Right lobe of liver (tissue), 6 donors: ENCODE measurements around the gene AICDA. TPM values are rescaled to one million over a fixed set of nuclear protein-coding genes. Genes with fewer than 3 reads are reported as not detected.

ENCODE experiments used
- ATAC-seq, 4 donors: fragments of 200-7000 bp; cut with Tn5 transposase; one replicate each; pipeline ENCODE4 v1.9.1; 2020; ENCODE audit warnings: mild to moderate bottlenecking in 4 of 4, moderate library complexity in 4 of 4
- DNase-seq, 3 donors: peaks; one replicate each; pipeline ENCODE4 v3.0.0-alpha.2; 2020
- H3K27ac ChIP-seq, 3 donors: fragments of 200-600 bp; one replicate each; pipeline ENCODE4 v1.8.0; 2022
- H3K27me3 ChIP-seq, 2 donors: fragments of 200-600 bp; one replicate each; pipeline ENCODE4 v1.8.0; 2022
- H3K36me3 ChIP-seq, 4 donors: fragments of 200-600 bp; sonication (generic) in 1 of 4; one replicate each; pipeline versions ENCODE4 v1.5.1 to v1.8.0; 2017 to 2022; ENCODE audit warnings: control low read depth in 1 of 4
- H3K4me1 ChIP-seq, 4 donors: fragments of 200-600 bp; sonication (generic) in 1 of 4; one replicate each; pipeline versions ENCODE4 v1.5.1 to v1.8.0; 2017 to 2022; ENCODE audit warnings: control low read depth in 1 of 4
- H3K4me3 ChIP-seq, 3 donors: fragments of 200-600 bp; one replicate each; pipeline ENCODE4 v1.8.0; 2022
- H3K9me3 ChIP-seq, 4 donors: fragments of 200-600 bp; sonication (generic) in 1 of 4; one replicate each; pipeline versions ENCODE4 v1.5.1 to v1.8.0; 2017 to 2022; ENCODE audit warnings: control low read depth in 1 of 4
- POLR2A ChIP-seq: fragments of 450-650 bp; IDR thresholded peaks from one replicate; pipeline ENCODE4 v1.6.1; 2017; ENCODE audit warnings: antibody characterized with exemption, mild to moderate bottlenecking
- WGBS: methylation state at CpG from one replicate; pipeline ENCODE4 v1.1.6; 2018; ENCODE audit warnings: low coverage, low lambda C conversion rate; ENCODE audit not compliant: insufficient coverage; ENCODE audit errors: missing lambda C conversion rate; 5-methylcytosine and 5-hydroxymethylcytosine counted together
- intact Hi-C, 2 donors: fragments of 100-400 bp; cut with DNase I; formaldehyde crosslinking; loops; one replicate each; pipeline versions ENCODE4 v1.11.2 to v1.14.1; 2022
- total RNA-seq, 6 experiments: library from RNA; depleted of rRNA in 2 of 6; stranded (reverse); fragments of >200 nt in 2 of 6; fragmentation: NEBNext Ultra II Directional in 3 of 6; extraction: Animal tissue kit (Norgen Biotek cat#: 25700) in 3 of 6; gene quantifications; one replicate each; pipeline versions ENCODE4 v1.1.0 to v1.2.4, GENCODE V29; 2016 to 2023
- TF ChIP-seq, protein P1 (sequence below), 4 donors: fragments of 200-600 bp in 3 of 4; fragments of 450-650 bp in 1 of 4; IDR thresholded peaks; one replicate each; pipeline versions ENCODE4 v1.5.1 to v1.8.0; 2016 to 2022; ENCODE audit warnings: antibody characterized with exemption in 4 of 4, mild to moderate bottlenecking in 2 of 4
- donor health status: DM: no; HTN: yes; CAD: no.
- donor health status: DM: no; HTN: no; CAD: no.
- donor health status: DM: no; HTN: no; CAD: no.
- donor health status: DM: no; HTN: yes; CAD: no.
- donor health status: DM: no; HTN: yes; CAD: no.

The AICDA gene
- total RNA-seq, 6 experiments from 2014 or later = not detected

DNA sequence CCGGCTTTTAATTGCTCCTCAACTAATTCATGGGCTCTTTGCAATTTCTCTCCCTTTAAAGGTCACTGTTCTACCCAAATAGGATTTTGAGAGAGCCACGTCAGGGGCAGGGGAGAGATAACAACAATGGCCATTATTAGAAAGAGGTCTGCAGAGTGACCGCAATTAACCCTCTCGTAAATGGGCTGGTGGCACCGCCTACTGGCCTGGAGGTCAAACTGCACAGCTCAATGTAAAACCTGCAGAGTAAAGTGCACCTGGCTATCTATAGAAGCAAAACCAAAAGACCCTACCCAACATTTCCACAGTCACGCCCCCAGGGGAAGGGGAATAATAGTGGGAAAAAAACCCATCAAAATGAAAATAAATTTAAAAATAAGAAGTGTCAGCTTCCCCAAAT is 50.3 kb downstream of the AICDA start:
- WGBS = 73% methylated on average over 3 of the region's 6 CpGs
- Histone ChIP-seq H3K4me1 (no peaks in the 10 kb centered on the region), H3K4me3 (no peak overlapping the region), H3K9me3 (no peaks in the 10 kb centered on the region), H3K27ac (no peak overlapping the region), H3K36me3 (no peaks in the 10 kb centered on the region), H3K27me3 (no peaks in the 10 kb centered on the region)
- TF ChIP-seq, protein P1, sequence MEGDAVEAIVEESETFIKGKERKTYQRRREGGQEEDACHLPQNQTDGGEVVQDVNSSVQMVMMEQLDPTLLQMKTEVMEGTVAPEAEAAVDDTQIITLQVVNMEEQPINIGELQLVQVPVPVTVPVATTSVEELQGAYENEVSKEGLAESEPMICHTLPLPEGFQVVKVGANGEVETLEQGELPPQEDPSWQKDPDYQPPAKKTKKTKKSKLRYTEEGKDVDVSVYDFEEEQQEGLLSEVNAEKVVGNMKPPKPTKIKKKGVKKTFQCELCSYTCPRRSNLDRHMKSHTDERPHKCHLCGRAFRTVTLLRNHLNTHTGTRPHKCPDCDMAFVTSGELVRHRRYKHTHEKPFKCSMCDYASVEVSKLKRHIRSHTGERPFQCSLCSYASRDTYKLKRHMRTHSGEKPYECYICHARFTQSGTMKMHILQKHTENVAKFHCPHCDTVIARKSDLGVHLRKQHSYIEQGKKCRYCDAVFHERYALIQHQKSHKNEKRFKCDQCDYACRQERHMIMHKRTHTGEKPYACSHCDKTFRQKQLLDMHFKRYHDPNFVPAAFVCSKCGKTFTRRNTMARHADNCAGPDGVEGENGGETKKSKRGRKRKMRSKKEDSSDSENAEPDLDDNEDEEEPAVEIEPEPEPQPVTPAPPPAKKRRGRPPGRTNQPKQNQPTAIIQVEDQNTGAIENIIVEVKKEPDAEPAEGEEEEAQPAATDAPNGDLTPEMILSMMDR (IDR thresholded peaks at IDR 0.05) = no peak
- TF ChIP-seq POLR2A = no peak
- ATAC-seq (no peak), DNase-seq (no peak)
- intact Hi-C loops = no loop called here

DNA sequence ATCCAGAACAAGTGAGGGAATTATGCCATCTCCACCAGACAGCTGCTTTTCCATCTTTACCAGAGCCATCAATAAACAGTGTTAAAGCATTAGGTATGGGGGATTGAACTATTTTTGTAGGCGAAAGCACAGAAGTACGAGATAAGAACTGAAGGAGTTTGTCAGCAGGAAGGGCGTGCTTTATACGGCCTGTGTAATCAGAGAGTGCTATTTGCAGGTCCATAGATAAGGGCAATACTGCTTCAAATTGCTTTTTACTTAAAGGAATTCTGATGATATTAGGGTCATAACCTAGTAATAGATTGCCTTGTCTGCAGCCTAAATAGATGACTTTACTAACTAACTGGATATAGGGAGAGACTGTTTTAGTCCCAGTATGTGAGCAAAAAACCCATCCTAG is 51.6 kb downstream of the AICDA start:
- intact Hi-C loops = no loop called here
- no peak for TF ChIP-seq POLR2A
- TF ChIP-seq, protein P1 (IDR thresholded peaks at IDR 0.05) = no peak
- ATAC-seq (no peak), DNase-seq (no peak)
- Histone ChIP-seq H3K9me3 (no peaks in the 10 kb centered on the region), H3K27me3 (no peaks in the 10 kb centered on the region), H3K4me3 (no peak overlapping the region), H3K27ac (no peak overlapping the region), H3K4me1 (no peaks in the 10 kb centered on the region), H3K36me3 (no peaks in the 10 kb centered on the region)
- WGBS = 29% methylated on average over 4 of the region's 4 CpGs

DNA sequence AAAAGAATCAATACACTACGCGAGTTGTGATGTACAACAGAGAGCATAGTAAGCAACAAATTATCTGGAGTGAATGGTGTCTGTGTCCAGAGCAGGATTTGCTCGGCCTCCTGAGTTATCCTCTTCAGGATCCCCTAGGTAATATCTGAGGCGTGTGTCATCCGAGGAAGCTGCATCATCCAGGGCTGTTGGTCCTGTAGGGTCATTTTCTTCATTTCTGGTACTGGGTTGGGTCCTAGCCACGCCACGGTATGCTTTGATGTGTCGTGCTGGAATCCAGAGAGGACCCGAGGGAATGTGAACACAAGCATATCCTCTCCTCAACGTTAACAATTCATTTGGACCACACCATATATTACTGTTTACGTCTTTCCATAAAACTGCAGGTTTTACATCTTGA is 53.0 kb downstream of the AICDA start:
- intact Hi-C loops = no loop called here
- no peak for DNase-seq
- TF ChIP-seq, protein P1 (IDR thresholded peaks at IDR 0.05) = no peak
- no peak for TF ChIP-seq POLR2A

DNA sequence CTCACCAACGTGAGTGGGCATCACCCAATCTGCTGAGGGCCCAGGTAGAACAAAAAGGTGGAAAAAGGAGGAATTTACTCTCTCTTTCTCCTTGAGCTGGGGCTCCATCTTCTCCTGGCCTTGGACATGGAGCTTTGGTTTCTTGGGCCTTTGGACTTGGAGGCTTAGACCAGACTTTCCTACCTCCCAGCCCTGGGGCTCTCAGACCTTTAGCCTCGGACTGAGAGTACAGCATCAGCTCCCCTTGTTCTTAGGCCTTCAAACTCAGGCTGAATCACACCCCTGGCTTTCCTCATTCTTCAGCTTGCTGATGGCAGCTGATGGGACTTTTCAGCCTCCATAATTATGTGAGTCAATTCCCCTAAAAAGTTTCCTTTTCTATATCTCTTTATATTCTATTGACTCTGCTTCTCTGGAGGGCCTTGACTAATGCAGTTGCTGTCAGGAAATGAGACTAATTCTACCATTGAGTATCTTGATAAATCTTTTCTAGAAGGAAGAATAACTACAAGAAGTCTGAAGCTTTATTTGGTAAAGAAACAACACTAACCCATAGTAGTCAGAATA is 56.0 kb downstream of the AICDA start:
- H3K36me3 ChIP-seq = no peaks in the 10 kb centered on the region
- DNase-seq (no peak), ATAC-seq (no peak)
- intact Hi-C loops = no loop called here
- no peak overlapping the region for H3K27ac ChIP-seq
- TF ChIP-seq POLR2A = no peak
- TF ChIP-seq, protein P1 (IDR thresholded peaks at IDR 0.05) = no peak
- WGBS = 40% methylated on average over 2 of the region's 2 CpGs
- no peaks in the 10 kb centered on the region for H3K4me1 ChIP-seq
- H3K27me3 ChIP-seq = no peaks in the 10 kb centered on the region
- no peak overlapping the region for H3K4me3 ChIP-seq
- no peaks in the 10 kb centered on the region for H3K9me3 ChIP-seq

More for the DNA sequence above, 53.0 kb downstream of the AICDA start:
- Histone ChIP-seq H3K9me3 (no peaks in the 10 kb centered on the region), H3K27me3 (no peaks in the 10 kb centered on the region), H3K27ac (no peak overlapping the region), H3K4me3 (no peak overlapping the region), H3K36me3 (no peaks in the 10 kb centered on the region), H3K4me1 (no peaks in the 10 kb centered on the region)
- 67% methylated on average over 10 of the region's 11 CpGs for WGBS
- no peak for ATAC-seq
